GM10266 (cell line): ENCODE data around the gene FERMT2.

ENCODE experiments used
- DNase-seq: peaks from one replicate; pipeline ENCODE4 v3.0.0; 2012; ENCODE audit errors: extremely low spot score
- CTCF ChIP-seq: IDR thresholded peaks from 2 replicates; pipeline ENCODE4 v1.5.1; 2012; ENCODE audit warnings: mild to moderate bottlenecking, low read depth; ENCODE audit not compliant: control insufficient read depth, insufficient read depth; ENCODE audit errors: missing control alignments

The FERMT2 gene

GRCh38 chr14:52914295-52914694 is 36.6 kb downstream of the FERMT2 start:
- TF ChIP-seq CTCF: no peak
- no peak for DNase-seq

GRCh38 chr14:52913271-52913670 is 37.6 kb downstream of the FERMT2 start:
- TF ChIP-seq CTCF: no peak

GRCh38 chr14:52911904-52912303 is 38.9 kb downstream of the FERMT2 start:
- no peak for TF ChIP-seq CTCF
- no peak for DNase-seq

More at GRCh38 chr14:52913271-52913670, 37.6 kb downstream of the FERMT2 start:
- DNase-seq: no peak

- no peak for TF ChIP-seq CTCF
- DNase-seq: no peak
Measured at GRCh38 chr14:52910572-52910971, 40.3 kb downstream of the FERMT2 start.

- TF ChIP-seq CTCF: no peak
- no peak for DNase-seq
Measured at GRCh38 chr14:52907949-52908348, 42.9 kb downstream of the FERMT2 start.

GRCh38 chr14:52906141-52906601 is 44.7 kb downstream of the FERMT2 start:
- no peak for DNase-seq
- TF ChIP-seq CTCF: no peak

- no peak for TF ChIP-seq CTCF
- no peak for DNase-seq
Measured at GRCh38 chr14:52902971-52903619, 47.8 kb downstream of the FERMT2 start.
